Prostate gland (tissue), 2 donors: ENCODE measurements around the gene MBD6.

Experiments used
- CTCF ChIP-seq, 4 experiments: fragments of 200-600 bp in 2 of 4; fragments of 450-650 bp in 2 of 4; sonication (generic) in 2 of 4; IDR thresholded peaks; 1 replicate in 3 of 4; 2 replicates in 1 of 4; pipeline ENCODE4 v1.5.1; 2016 to 2019; ENCODE audit warnings: antibody characterized with exemption in 4 of 4, mild to moderate bottlenecking in 2 of 4, moderate library complexity in 2 of 4
- POLR2AphosphoS5 ChIP-seq: sonication (generic); formaldehyde crosslinking; IDR thresholded peaks from one replicate; pipeline ENCODE4 v1.6.1; 2017; ENCODE audit warnings: antibody characterized with exemption

GRCh38 chr12:57476162-57476992 lies 46.2 kb upstream of the MBD6 start:
- peak in 1 of 4 experiments; percentile 16 for TF ChIP-seq CTCF (IDR thresholded peaks at IDR 0.05)
- TF ChIP-seq POLR2AphosphoS5 = no peak
